ENCODE results near the gene REEP1.

The REEP1 gene

DNA sequence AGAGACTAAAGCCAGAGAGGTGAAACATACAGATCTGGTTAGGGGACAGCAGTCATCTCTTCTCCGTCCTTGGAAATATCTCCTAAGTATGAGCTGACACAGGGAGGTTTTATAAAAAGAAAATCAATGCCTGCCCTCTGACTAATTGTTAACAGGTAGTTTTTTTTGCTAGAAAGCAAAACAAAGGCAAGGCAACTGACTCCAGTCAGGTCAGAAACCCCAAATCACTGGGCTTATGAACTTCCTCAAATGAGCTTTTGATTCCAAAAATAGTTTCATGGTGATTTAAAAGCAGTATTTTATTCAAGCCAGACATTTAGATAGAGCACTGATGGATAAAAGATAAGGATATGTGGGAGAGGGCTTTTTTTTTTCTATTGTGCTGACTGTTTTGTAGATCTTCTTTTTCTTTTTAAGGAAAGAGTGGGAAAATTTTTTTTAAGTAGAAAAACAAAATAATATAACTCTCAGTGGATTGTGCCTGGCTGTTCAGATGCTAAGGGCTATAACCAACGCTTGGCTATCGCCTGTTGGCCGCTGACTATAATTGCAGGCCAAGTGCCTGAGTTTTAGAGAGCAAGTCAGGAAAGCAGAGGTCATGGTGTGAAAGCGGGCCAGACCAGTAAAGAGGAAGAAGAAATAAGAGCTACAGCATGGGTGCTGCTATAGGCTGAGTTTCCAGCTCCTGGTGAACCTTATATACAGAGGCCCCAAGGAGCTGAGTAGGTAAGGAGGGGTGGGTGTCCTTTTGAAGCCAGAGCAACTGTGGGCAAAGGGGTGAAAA, 93.3 kb downstream of the REEP1 start:
- H3K36me3 ChIP-seq, result no peaks in the 10 kb centered on the region

DNA sequence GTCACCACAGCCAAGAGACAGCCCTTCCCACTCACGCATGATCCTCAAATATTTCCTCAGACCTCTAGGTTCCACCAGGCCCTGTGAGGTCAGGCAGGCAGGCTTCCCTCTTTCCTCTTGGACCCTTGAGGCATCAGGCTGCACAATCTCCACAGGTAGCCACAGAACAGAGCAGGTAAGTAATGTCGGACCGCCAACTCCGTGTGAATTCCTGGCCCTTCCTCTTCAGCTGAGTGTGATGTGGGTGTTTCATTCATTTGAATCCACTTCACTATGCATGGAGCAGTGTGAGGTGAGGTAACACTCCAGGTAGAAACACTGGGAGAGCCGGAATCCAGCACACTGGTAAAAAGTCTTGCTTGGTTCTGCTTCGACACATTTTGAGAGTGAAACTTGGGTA, 94.2 kb downstream of the REEP1 start:
- Histone ChIP-seq H3K9me3 (ENCODE audit: severe bottlenecking) (no peaks in the 10 kb centered on the region), H3K4me3 (ENCODE audit: low read depth, low read length) (no peak overlapping the region), H3K36me3 (no peaks in the 10 kb centered on the region), H3K27me3 (ENCODE audit: insufficient read depth, low read depth, severe bottlenecking) (no peaks in the 10 kb centered on the region), H3K27ac (no peak overlapping the region)
- TF ChIP-seq, protein P1, sequence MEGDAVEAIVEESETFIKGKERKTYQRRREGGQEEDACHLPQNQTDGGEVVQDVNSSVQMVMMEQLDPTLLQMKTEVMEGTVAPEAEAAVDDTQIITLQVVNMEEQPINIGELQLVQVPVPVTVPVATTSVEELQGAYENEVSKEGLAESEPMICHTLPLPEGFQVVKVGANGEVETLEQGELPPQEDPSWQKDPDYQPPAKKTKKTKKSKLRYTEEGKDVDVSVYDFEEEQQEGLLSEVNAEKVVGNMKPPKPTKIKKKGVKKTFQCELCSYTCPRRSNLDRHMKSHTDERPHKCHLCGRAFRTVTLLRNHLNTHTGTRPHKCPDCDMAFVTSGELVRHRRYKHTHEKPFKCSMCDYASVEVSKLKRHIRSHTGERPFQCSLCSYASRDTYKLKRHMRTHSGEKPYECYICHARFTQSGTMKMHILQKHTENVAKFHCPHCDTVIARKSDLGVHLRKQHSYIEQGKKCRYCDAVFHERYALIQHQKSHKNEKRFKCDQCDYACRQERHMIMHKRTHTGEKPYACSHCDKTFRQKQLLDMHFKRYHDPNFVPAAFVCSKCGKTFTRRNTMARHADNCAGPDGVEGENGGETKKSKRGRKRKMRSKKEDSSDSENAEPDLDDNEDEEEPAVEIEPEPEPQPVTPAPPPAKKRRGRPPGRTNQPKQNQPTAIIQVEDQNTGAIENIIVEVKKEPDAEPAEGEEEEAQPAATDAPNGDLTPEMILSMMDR (IDR thresholded peaks at IDR 0.05; ENCODE audit: low read depth, low read length), result no peak
- DNase-seq, result no peak

More for the DNA sequence above, 93.3 kb downstream of the REEP1 start:
- Histone ChIP-seq H3K9me3 (ENCODE audit: severe bottlenecking) (no peaks in the 10 kb centered on the region), H3K27ac (no peak overlapping the region), H3K4me3 (ENCODE audit: low read depth, low read length) (no peak overlapping the region), H3K27me3 (ENCODE audit: insufficient read depth, low read depth, severe bottlenecking) (no peaks in the 10 kb centered on the region)
- no peak for DNase-seq
- TF ChIP-seq, protein P1 (IDR thresholded peaks at IDR 0.05; ENCODE audit: low read depth, low read length), result no peak

DNA sequence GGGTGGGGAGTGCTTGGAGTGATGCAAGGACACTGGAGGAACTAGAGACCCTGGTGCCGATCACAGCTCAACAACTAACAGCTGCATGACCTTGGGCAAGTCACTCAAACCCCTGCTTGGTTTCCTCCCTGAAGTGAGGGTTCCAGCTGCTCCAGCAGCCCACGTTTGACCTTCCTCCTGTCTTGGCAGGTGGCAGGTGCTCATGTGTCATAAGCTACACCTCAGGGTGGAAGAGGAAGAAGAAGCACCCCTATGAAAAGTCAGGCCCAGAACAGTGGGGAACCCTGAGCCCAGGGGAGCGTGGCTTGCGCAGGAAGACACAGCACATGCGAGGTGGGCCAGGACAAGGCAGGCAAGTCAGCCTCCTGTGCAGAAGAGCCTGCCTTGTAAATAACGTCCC, 95.8 kb downstream of the REEP1 start:
- TF ChIP-seq, protein P1 (IDR thresholded peaks at IDR 0.05; ENCODE audit: low read depth, low read length), result no peak
- Histone ChIP-seq H3K36me3 (no peaks in the 10 kb centered on the region), H3K4me3 (ENCODE audit: low read depth, low read length) (no peak overlapping the region), H3K9me3 (ENCODE audit: severe bottlenecking) (no peaks in the 10 kb centered on the region), H3K27ac (no peak overlapping the region), H3K27me3 (ENCODE audit: insufficient read depth, low read depth, severe bottlenecking) (no peaks in the 10 kb centered on the region)
- DNase-seq, result no peak

DNA sequence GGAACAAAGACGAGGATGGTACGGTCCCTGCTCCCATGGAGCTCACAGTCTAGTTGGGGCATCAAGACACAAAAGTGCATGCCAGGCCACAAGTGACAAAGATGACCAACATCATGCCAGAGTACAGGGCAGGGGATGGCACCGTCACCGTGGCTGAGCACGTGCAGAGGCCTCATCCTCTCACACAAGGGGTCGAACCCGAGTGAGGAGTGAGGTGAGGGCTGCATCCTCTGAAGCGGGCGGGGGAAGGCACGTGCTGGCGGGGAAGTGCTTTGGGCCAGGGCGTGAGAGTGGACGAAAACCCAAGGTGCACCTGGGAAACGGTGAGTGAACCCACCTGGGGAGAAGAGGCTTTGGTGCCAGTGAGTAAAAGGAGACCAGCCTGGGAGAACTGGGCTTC, 97.2 kb downstream of the REEP1 start:
- Histone ChIP-seq H3K27me3 (ENCODE audit: insufficient read depth, low read depth, severe bottlenecking) (no peaks in the 10 kb centered on the region), H3K27ac (no peak overlapping the region), H3K4me3 (ENCODE audit: low read depth, low read length) (no peak overlapping the region), H3K36me3 (no peaks in the 10 kb centered on the region), H3K9me3 (ENCODE audit: severe bottlenecking) (no peaks in the 10 kb centered on the region)
- TF ChIP-seq, protein P1 (IDR thresholded peaks at IDR 0.05; ENCODE audit: low read depth, low read length), result no peak
- DNase-seq, result no peak

DNA sequence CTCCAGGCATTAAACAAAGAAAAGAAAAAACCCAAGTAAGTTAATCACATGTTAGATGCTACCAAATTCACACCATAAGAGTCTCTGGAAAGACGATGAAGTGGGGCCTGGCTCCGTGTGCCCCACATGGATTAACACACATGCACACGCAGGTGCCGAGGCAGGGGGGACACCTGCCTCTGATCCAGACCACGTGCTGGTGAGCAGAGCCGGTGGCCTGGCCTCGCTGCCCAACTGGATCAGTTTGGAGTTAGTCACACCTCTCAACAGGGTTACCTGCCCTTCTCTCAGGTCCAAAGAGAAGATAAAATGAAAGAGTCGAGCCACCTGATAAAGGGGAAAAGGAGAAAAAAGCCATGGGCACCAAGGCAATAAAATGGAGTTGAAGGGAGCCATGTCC, 97.7 kb downstream of the REEP1 start:
- H3K27me3 ChIP-seq (ENCODE audit: insufficient read depth, low read depth, severe bottlenecking), result no peaks in the 10 kb centered on the region
- H3K27ac ChIP-seq, result no peak overlapping the region
- H3K9me3 ChIP-seq (ENCODE audit: severe bottlenecking), result no peaks in the 10 kb centered on the region
- H3K36me3 ChIP-seq, result no peaks in the 10 kb centered on the region
- no peak overlapping the region for H3K4me3 ChIP-seq (ENCODE audit: low read depth, low read length)
- DNase-seq, result no peak
- TF ChIP-seq, protein P1 (IDR thresholded peaks at IDR 0.05; ENCODE audit: low read depth, low read length), result no peak

DNA sequence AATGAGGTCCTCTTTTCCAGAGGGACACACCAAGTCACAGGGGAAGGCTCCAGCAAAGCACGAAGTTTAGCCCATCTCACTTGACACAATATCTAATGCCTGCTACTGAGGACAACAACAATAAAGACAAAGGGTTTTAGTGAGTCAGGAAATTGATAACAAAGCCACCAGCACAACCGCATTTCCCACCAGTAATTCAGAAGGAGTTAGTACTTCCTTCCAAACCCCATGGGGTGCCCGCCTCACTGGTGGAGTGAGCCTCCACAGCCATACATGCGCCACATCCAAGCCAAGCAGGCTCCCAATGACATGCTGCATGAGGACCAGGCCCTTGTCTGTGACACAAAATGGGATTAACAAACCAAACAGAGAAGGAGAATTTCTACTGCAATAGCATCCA, 98.1 kb downstream of the REEP1 start:
- no peak for DNase-seq
- Histone ChIP-seq H3K9me3 (ENCODE audit: severe bottlenecking) (no peaks in the 10 kb centered on the region), H3K27me3 (ENCODE audit: insufficient read depth, low read depth, severe bottlenecking) (no peaks in the 10 kb centered on the region), H3K27ac (no peak overlapping the region), H3K4me3 (ENCODE audit: low read depth, low read length) (no peak overlapping the region), H3K36me3 (no peaks in the 10 kb centered on the region)
- TF ChIP-seq, protein P1 (IDR thresholded peaks at IDR 0.05; ENCODE audit: low read depth, low read length), result no peak

Measured in WERI-Rb-1 (cell line).